Skeletal muscle tissue (tissue), 4 donors: ENCODE measurements around the gene BLOC1S3. TPM values are rescaled to one million over a fixed set of nuclear protein-coding genes. Genes with fewer than 3 reads are reported as not detected.
A peak's percentile ranks its signal among the peaks of the same experiment; 100 is the strongest.

Experiments used
- H3K27ac ChIP-seq: one replicate; pipeline ENCODE4 v1.7.0; 2013; ENCODE audit warnings: mild to moderate bottlenecking, low read depth, low read length, inconsistent platforms
- H3K27me3 ChIP-seq, 3 donors: one replicate each; pipeline ENCODE4 v1.7.0; 2013; ENCODE audit warnings: low read length in 3 of 3; ENCODE audit not compliant: control insufficient read depth in 3 of 3, insufficient read depth in 3 of 3
- H3K36me3 ChIP-seq, 3 donors: one replicate each; pipeline ENCODE4 v1.7.0; 2013; ENCODE audit warnings: low read length in 3 of 3; ENCODE audit not compliant: control insufficient read depth in 3 of 3, insufficient read depth in 3 of 3
- H3K4me1 ChIP-seq, 3 donors: one replicate each; pipeline ENCODE4 v1.7.0; 2013; ENCODE audit warnings: low read length in 3 of 3, mild to moderate bottlenecking in 3 of 3; ENCODE audit not compliant: control insufficient read depth in 3 of 3, insufficient read depth in 3 of 3
- H3K4me3 ChIP-seq, 3 donors: one replicate each; pipeline ENCODE4 v1.7.0; 2013; ENCODE audit warnings: low read length in 3 of 3
- H3K9ac ChIP-seq, 3 donors: one replicate each; pipeline ENCODE4 v1.7.0; 2013; ENCODE audit warnings: low read length in 3 of 3, mild to moderate bottlenecking in 3 of 3, moderate library complexity in 2 of 3, low read depth in 1 of 3
- H3K9me3 ChIP-seq, 3 donors: one replicate each; pipeline ENCODE4 v1.7.0; 2013; ENCODE audit warnings: low read length in 3 of 3; ENCODE audit not compliant: control insufficient read depth in 3 of 3
- total RNA-seq: library from RNA; depleted of rRNA; stranded (reverse); fragments of >200 nt; gene quantifications from one replicate; pipeline ENCODE4 v1.2.3, GENCODE V29; 2014
- donor health status: Osteomylitis.

Gene BLOC1S3
- total RNA-seq, 1 donor from 2014 or later = 4.2 TPM

DNA sequence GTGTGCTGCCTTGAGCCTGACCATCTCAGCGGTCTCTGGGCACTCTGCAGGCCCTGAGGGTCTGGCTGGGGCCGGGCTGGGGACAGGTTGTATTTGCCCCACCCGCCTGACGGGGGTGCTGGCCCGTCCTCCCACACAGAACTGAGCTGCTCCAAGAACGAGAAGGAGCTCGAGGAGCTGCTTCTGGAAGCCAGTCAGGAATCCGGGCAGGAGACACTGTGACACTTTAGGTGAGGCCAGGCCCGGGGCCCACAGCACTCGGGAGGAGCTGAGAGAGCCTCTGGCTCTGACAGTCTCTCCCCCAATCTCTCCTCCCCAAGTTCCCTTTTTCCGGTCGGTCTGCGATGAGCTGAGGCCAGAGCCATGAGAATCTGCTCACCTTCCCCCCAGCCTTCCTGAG is 32.3 kb upstream of the BLOC1S3 start:
- no peaks in the 10 kb centered on the region for H3K9me3 ChIP-seq
- H3K4me1 ChIP-seq = peaks cover 0 to 4% (median 0%) of the 10 kb centered on the region in 3 donors
- no peak overlapping the region for H3K9ac ChIP-seq
- peaks cover 17 to 34% (median 26%) of the 10 kb centered on the region in 3 donors for H3K36me3 ChIP-seq
- H3K4me3 ChIP-seq = no peak overlapping the region
- no peak overlapping the region for H3K27ac ChIP-seq
- peaks cover 9 to 12% (median 11%) of the 10 kb centered on the region in 3 donors for H3K27me3 ChIP-seq

DNA sequence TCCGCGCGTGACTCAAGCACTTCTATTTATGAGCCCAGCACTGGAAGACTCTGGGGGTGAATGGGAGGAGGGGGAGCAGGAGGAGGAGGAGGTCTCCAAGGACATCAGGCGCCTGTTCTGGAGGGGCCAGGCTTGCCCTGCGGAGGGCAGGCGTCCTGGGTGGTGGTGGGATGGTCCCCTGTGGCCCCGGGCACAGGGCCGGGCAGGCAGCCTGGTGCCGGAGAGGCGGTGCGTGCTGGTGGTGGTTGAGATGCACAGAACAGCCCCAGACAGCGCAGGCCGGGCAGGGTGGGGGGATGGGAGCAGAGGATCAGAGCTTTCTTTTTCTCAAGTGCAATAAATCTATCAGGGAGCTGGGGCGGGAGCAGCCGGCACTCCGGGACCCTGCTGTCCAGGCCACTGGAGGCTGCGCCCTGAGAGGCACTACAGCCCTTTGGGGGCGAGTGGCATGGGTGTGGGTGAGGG is 31.8 kb upstream of the BLOC1S3 start:
- H3K27me3 ChIP-seq = peaks cover 15 to 17% (median 16%) of the 10 kb centered on the region in 3 donors
- no peak overlapping the region for H3K4me3 ChIP-seq
- H3K9me3 ChIP-seq = no peaks in the 10 kb centered on the region
- no peak overlapping the region for H3K27ac ChIP-seq
- H3K36me3 ChIP-seq = peaks cover 13 to 29% (median 24%) of the 10 kb centered on the region in 3 donors
- no peak overlapping the region for H3K9ac ChIP-seq
- H3K4me1 ChIP-seq = peaks cover 0 to 4% (median 1%) of the 10 kb centered on the region in 3 donors

DNA sequence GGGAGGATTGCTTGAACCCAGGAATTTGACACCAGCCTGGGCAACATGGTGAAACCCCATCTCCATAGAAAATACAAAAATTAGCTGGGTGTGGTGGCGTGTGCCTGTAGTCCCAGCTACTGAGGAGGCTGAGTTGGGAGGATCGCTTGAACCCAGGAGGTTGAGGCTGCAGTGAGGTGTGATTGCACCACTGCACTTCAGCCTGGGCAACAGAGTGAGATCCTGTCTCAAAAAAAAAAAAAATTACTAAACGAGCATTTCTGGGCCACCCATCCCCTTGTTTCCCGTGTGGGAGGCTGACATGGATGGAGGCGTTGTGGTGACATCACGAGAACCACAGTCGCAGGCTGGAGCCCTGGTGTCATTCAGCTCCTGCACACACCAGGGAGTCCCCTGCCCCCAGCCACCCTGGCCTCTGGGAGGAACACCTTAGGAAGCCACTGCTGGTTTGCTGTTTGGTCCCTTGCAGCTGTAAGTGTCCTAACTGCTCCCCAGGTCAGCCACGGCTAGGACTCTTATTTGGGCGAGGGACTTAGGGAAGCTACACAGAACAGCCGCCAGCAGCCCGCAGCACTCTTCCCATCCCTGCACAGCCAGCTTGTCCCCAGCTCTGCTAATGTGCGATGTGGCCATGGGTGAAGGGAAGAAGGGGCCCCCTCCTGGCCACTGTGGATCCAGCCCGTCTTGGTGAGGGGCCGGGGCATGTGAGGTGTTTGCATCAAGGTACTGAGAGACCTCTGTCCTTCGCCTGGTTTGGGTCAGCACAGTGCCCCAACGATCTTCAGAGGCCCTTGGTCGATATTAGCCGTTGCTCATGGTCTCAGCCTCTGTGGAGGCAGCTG is 30.5 kb upstream of the BLOC1S3 start:
- Histone ChIP-seq H3K36me3 (peaks cover 8 to 18% (median 15%) of the 10 kb centered on the region in 3 donors), H3K9me3 (no peaks in the 10 kb centered on the region), H3K9ac (no peak overlapping the region), H3K4me3 (no peak overlapping the region), H3K27me3 (peaks cover 27 to 30% (median 29%) of the 10 kb centered on the region in 3 donors), H3K4me1 (peaks cover 7 to 17% (median 14%) of the 10 kb centered on the region in 3 donors), H3K27ac (no peak overlapping the region)

DNA sequence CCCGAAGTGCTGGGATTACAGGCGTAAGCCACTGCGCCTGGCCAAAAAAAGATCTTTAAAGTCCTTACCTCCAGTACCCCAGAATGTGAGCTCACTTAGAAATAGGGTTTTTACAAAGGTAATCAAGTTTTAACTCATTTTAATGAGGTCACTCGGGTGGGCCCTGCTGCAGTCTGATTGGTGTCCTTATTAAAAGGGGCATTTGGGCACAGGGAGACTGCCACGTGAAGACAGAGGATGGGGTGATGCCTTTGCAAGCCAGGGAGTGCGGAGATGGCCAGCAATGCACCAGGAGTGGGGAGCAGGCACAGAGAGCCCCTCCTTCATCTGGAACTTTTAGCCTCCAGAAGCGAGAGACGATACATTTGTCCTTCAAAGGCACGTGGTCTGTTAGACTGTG is 29.5 kb upstream of the BLOC1S3 start:
- H3K9ac ChIP-seq = no peak overlapping the region
- H3K27me3 ChIP-seq = peaks cover 34 to 40% (median 39%) of the 10 kb centered on the region in 3 donors

DNA sequence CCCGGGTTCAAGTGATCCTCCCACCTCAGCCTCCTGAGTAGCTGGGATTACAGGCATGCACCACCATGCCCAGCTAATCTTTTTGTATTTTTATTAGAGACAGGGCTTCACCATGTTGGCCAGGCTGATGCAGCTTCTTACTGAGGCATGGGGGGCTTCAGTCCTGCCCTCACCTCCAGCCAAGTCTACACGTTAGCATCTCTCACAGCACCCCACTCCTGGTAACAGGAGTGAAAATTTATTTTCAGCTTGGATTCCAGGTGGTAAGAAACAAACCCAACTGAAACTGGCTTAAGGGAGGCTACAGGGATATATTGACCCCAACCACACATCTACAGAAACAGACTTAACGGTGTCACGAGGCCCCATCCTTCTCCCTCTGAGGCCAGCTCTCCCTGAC is 28.4 kb upstream of the BLOC1S3 start:
- peaks cover 34 to 45% (median 43%) of the 10 kb centered on the region in 3 donors for H3K27me3 ChIP-seq
- H3K4me3 ChIP-seq = no peak overlapping the region
- H3K9ac ChIP-seq = no peak overlapping the region
- H3K36me3 ChIP-seq = peaks cover 3 to 8% (median 6%) of the 10 kb centered on the region in 3 donors
- H3K4me1 ChIP-seq = peaks cover 15 to 28% (median 24%) of the 10 kb centered on the region in 3 donors
- H3K9me3 ChIP-seq = no peaks in the 10 kb centered on the region
- no peak overlapping the region for H3K27ac ChIP-seq

More for the DNA sequence above, 29.5 kb upstream of the BLOC1S3 start:
- Histone ChIP-seq H3K27ac (no peak overlapping the region), H3K36me3 (peaks cover 3 to 12% (median 10%) of the 10 kb centered on the region in 3 donors), H3K9me3 (no peaks in the 10 kb centered on the region), H3K4me1 (peaks cover 15 to 28% (median 24%) of the 10 kb centered on the region in 3 donors), H3K4me3 (no peak overlapping the region)

DNA sequence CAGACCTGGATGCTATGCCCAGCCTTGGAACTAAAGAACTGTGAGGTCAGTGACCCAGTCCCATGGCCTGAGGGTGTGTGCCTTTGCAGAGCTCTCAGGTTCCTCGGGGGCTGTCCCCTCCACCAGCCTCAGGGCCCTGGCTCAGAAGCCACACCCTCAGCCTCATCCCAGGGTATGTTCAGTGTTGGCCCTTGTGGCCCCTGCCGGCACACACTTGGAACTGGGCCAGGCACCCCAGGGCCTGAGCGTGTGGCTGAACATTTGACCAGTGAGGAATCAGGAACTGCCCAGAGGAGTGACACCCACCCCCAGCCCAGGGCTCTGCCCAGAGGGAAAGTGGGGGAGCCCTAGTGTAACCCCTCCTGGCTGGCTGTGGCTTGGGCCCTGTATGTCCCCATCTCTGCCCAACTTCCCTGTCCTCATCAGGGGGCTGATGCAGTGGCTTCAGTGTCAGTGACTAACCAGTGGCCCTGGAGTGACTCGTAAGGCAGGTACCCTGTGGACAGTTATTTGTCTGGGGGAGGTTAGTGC is 27.8 kb upstream of the BLOC1S3 start:
- Histone ChIP-seq H3K27ac (no peak overlapping the region), H3K4me3 (no peak overlapping the region), H3K36me3 (peaks cover 2 to 5% (median 3%) of the 10 kb centered on the region in 3 donors), H3K9me3 (no peaks in the 10 kb centered on the region), H3K9ac (peak overlapping the region in 1 of 3 donors; percentile 8), H3K4me1 (peaks cover 15 to 28% (median 24%) of the 10 kb centered on the region in 3 donors), H3K27me3 (peaks cover 34 to 46% (median 45%) of the 10 kb centered on the region in 3 donors)

DNA sequence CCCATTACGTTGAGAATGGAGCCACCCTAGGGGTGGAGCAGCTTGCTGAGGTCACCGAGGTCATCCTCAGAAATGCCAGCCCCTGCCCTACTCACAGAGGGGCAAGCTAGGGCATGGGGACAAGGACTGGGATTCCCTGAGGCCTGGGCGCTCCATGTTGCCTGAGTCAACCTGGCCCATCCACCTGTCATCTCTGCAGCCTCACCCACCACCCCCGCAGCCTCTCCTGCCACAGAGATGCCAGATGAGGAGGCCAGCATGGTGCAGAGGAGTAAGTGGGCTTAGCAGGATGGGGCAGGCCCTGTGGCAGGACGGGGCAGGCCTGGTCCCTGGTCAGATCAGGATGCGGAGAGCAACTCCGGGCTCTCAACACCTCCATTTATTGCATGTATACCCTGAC is 27.3 kb upstream of the BLOC1S3 start:
- Histone ChIP-seq H3K27me3 (peaks cover 34 to 51% (median 45%) of the 10 kb centered on the region in 3 donors), H3K9me3 (no peaks in the 10 kb centered on the region), H3K4me3 (no peak overlapping the region), H3K4me1 (peaks cover 15 to 28% (median 24%) of the 10 kb centered on the region in 3 donors), H3K27ac (no peak overlapping the region), H3K9ac (no peak overlapping the region), H3K36me3 (peaks cover 0 to 3% (median 3%) of the 10 kb centered on the region in 3 donors)

DNA sequence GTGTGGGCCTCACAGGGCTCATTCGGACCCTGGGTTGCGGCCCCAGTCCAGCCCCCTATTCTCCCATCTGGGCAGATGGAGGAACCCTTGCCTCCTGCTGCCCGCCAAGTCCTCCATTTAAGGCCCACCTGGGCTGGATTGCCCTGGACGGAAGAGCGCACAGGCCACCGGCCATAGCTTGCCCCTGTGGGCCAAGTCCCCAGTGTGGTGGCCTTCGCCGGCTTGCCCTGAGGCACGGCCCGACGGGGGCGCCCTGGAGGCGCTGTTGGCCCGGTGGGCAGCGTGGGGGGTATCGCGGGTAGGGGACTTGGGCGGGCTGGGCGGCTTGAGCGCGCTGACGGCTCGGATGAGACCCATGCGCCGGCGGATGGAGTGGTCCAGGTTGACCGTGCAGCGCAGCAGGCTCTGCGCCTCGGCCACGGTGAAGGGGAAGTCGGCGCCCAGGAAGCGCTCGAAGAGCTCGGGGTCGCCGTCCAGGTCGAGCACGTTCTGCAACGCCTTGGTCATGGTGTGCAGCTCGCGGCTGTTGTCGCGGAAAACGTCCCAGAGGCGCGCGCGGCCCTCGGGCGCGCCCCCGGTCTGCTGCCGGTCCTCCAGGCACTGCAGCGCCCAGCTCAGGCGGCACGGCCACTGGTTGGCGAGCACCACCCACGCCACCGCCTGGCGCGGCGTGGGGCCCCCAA is 26.6 kb upstream of the BLOC1S3 start:
- H3K27ac ChIP-seq = no peak overlapping the region
- H3K36me3 ChIP-seq = no peaks in the 10 kb centered on the region
- no peak overlapping the region for H3K9ac ChIP-seq
- no peaks in the 10 kb centered on the region for H3K9me3 ChIP-seq
- H3K4me3 ChIP-seq = peak overlapping the region; percentile 14 to 70 (median 63)
- H3K4me1 ChIP-seq = peaks cover 15 to 28% (median 24%) of the 10 kb centered on the region in 3 donors
- peaks cover 34 to 55% (median 50%) of the 10 kb centered on the region in 3 donors for H3K27me3 ChIP-seq

DNA sequence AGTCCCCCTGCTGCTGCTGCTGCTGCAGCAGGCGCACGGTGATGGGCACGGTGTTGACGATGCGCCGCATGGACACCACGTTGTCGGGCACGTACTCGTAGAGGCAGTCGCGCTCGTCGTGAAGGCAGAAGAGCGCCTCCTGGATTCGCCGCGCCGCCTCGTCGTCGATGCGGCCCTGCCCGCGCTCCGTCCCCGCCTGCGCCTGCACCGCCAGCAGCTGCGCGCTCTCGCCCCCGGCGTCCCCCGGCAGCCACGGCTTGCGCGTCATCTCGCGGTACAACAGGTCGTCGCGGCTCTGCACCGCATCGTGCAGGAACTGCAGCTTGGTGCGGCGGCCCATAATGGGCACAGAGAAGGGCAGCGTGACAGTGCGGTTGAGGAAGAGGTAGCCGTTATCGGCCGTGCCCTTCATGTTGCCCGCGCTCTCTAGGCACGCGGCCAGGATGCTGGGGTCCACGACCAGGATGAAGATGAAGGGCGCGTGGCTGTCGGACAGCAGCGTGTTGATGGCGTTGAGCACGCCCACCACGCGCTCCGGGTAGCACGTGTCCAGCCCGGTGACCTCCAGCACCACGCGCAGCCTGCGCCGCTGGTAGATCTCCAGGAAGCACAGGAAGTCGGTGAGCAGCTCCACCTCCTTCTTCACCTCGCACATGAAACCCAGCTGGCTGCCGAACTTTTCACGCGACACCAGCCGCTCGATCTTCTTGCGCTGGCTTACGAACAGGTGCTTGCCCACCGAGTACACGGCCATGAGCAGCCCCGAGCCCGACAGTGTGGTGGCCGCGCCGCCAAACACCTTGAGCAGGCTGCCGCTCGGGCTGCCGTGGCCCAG is 25.9 kb upstream of the BLOC1S3 start:
- peak overlapping the region in 2 of 3 donors; percentile 23 to 66 for H3K9ac ChIP-seq
- H3K27me3 ChIP-seq = peaks cover 34 to 57% (median 53%) of the 10 kb centered on the region in 3 donors
- peak overlapping the region; percentile 56 to 70 (median 63) for H3K4me3 ChIP-seq
- no peak overlapping the region for H3K27ac ChIP-seq
- peaks cover 15 to 28% (median 24%) of the 10 kb centered on the region in 3 donors for H3K4me1 ChIP-seq
- no peaks in the 10 kb centered on the region for H3K9me3 ChIP-seq
- H3K36me3 ChIP-seq = no peaks in the 10 kb centered on the region
